PC-9 (cell line): ENCODE measurements around the gene PXN. TPM values are rescaled to one million over a fixed set of nuclear protein-coding genes. Genes with fewer than 3 reads are reported as not detected.
A peak's percentile ranks its signal among the peaks of the same experiment; 100 is the strongest.
"Not testable (repeated sequence)": the region's sequence is repeated elsewhere in the genome, so short reads cannot be mapped to it uniquely, and the experiment has no call there.

Experiments
- BruUV-seq: library from RNA; stranded (reverse); fragments of 400-500 nt; replicated peaks from 2 replicates; lab custom pipeline; 2021; lab: Mats Ljungman, UMichigan
- CTCF ChIA-PET: fragments of 300-600 bp; sonication (Branson Sonifier 250); formaldehyde crosslinking; loops from one replicate; lab custom pipeline; 2022; ENCODE audit warnings: antibody characterized with exemption; lab: Charles Lee
- POLR2A ChIA-PET: fragments of 300-600 bp; sonication (Branson Sonifier 250); formaldehyde crosslinking; loops from one replicate; lab custom pipeline; 2022; ENCODE audit warnings: antibody characterized with exemption; ENCODE audit not compliant: unreplicated experiment; lab: Charles Lee
- DNase-seq, 2 experiments: peaks; one replicate each; pipeline versions ENCODE4 v3.0.0 to v3.0.0-alpha.2; 2015 to 2022; ENCODE audit warnings: mixed read lengths in 1 of 2
- H2AFZ ChIP-seq: fragments of 200-600 bp; sonication (generic); 2 replicates; pipeline ENCODE4 v1.8.1; 2017; ENCODE audit warnings: antibody characterized with exemption
- H3F3A ChIP-seq: fragments of 200-600 bp; sonication (generic); 2 replicates; pipeline ENCODE4 v1.8.1; 2017; ENCODE audit warnings: antibody characterized with exemption, mild to moderate bottlenecking, low read depth; ENCODE audit not compliant: insufficient read depth
- H3K27ac ChIP-seq: fragments of 200-600 bp; sonication (generic); 2 replicates; pipeline ENCODE4 v1.6.1; 2016; ENCODE audit warnings: mixed run types
- H3K27me3 ChIP-seq: fragments of 200-600 bp; sonication (generic); 2 replicates; pipeline ENCODE4 v1.6.1; 2016; ENCODE audit warnings: low read depth, mixed run types; ENCODE audit not compliant: insufficient read depth
- H3K36me3 ChIP-seq: fragments of 200-600 bp; sonication (generic); 2 replicates; pipeline ENCODE4 v1.6.1; 2016; ENCODE audit warnings: low read depth, mixed run types
- H3K4me1 ChIP-seq: fragments of 200-600 bp; sonication (generic); replicated peaks from 2 replicates; pipeline ENCODE4 v1.6.1; 2016; ENCODE audit warnings: mixed run types; ENCODE audit not compliant: insufficient read depth
- H3K4me2 ChIP-seq: fragments of 200-600 bp; sonication (generic); 2 replicates; pipeline ENCODE4 v1.6.1; 2017; ENCODE audit warnings: mixed run types
- H3K4me3 ChIP-seq: fragments of 200-600 bp; sonication (generic); 2 replicates; pipeline ENCODE4 v1.6.1; 2016; ENCODE audit warnings: mixed run types
- H3K79me2 ChIP-seq: fragments of 200-600 bp; sonication (generic); 2 replicates; pipeline ENCODE4 v1.6.1; 2017; ENCODE audit warnings: low read depth, mixed run types
- H3K9me2 ChIP-seq: fragments of 200-600 bp; sonication (generic); 2 replicates; pipeline ENCODE4 v1.8.1; 2017; ENCODE audit warnings: mild to moderate bottlenecking; ENCODE audit not compliant: insufficient read depth
- H3K9me3 ChIP-seq: fragments of 200-600 bp; sonication (generic); 2 replicates; pipeline ENCODE4 v1.8.1; 2016; ENCODE audit warnings: low read depth; ENCODE audit not compliant: insufficient read depth
- H4K20me1 ChIP-seq: fragments of 200-600 bp; sonication (generic); 2 replicates; pipeline ENCODE4 v1.8.1; 2017; ENCODE audit not compliant: insufficient read depth
- CTCF ChIP-seq: fragments of 200-600 bp; sonication (generic); conservative IDR thresholded peaks from 2 replicates; pipeline ENCODE4 v1.6.1; 2017; ENCODE audit warnings: mixed run types, antibody characterized with exemption, mild to moderate bottlenecking, moderate library complexity
- EZH2 ChIP-seq: fragments of 200-600 bp; sonication (generic); IDR thresholded peaks from 2 replicates; pipeline ENCODE4 v1.8.0; 2017; ENCODE audit warnings: antibody characterized with exemption, low read depth
- intact Hi-C: fragments of 100-400 bp; cut with micrococcal nuclease; formaldehyde crosslinking; loops from one replicate; pipeline ENCODE4 v1.10.0; 2022; ENCODE audit not compliant: unreplicated experiment
- total RNA-seq: library from RNA; stranded (reverse); gene quantifications from 2 replicates; pipeline ENCODE4 v1.2.3, GENCODE V29; 2021

Gene PXN
- total RNA-seq, 1 experiment from 2014 or later: 218 TPM

GRCh38 chr12:120199595-120200306 lies 65.8 kb downstream of the PXN start:
- Histone ChIP-seq H3F3A (peaks cover 63% of the 10 kb centered on the region), H3K27me3 (no peaks in the 10 kb centered on the region), H3K4me2 (peak overlapping the region; percentile 100), H3K36me3 (peaks cover 28% of the 10 kb centered on the region), H3K79me2 (peaks cover 43% of the 10 kb centered on the region), H3K9me2 (no peaks in the 10 kb centered on the region), H3K9me3 (no peaks in the 10 kb centered on the region), H3K27ac (peak overlapping the region; percentile 93), H3K4me3 (peak overlapping the region; percentile 64), H4K20me1 (peaks cover 41% of the 10 kb centered on the region), H3K4me1 (peaks cover 46% of the 10 kb centered on the region), H2AFZ (no peak overlapping the region)
- POLR2A ChIA-PET: interaction anchor here (0.6 to 0.7 kb wide), 2 partner anchors 49 to 109 kb away, joined by 3 to 14 read pairs; no protein-coding TSS in a partner anchor
- DNase-seq: peak; percentile 23 to 63
- TF ChIP-seq EZH2: no peak
- BruUV-seq: no TSS peak
- CTCF ChIA-PET: interaction anchor here (0.5 kb wide), 1 partner anchor 18 kb away, joined by 6 read pairs; no protein-coding TSS in a partner anchor
- intact Hi-C loops: loop anchor here (2.0 kb wide), 1 partner anchor 29 kb away; no protein-coding TSS in a partner anchor

DNA sequence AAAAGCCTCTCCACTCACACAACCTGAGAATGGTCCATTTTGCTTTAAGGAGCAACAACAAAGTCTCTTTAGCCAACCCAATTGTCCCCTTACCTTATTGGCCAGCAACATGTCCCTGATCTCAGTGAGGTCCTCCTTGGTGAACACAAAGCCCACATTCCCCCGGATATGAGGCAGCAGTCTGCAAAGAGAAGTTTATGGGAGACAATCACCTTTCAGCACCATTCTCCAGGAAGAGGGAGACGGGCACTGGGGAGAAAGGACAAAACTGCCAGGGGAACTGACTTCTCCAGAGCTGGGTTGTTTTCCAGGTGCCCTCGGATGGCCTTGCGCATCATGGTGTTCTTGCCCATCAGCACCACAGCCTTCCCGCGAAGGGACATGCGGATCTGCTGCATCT lies 66.5 kb downstream of the PXN start:
- Histone ChIP-seq H3K79me2 (peaks cover 48% of the 10 kb centered on the region), H3K36me3 (peaks cover 28% of the 10 kb centered on the region), H3K27me3 (no peaks in the 10 kb centered on the region), H3F3A (peaks cover 63% of the 10 kb centered on the region), H3K4me1 (peaks cover 46% of the 10 kb centered on the region), H3K27ac (peak overlapping the region; percentile 93), H3K9me3 (no peaks in the 10 kb centered on the region), H3K9me2 (no peaks in the 10 kb centered on the region), H2AFZ (no peak overlapping the region), H3K4me2 (peak overlapping the region; percentile 100), H4K20me1 (peaks cover 41% of the 10 kb centered on the region), H3K4me3 (peak overlapping the region; percentile 64)
- DNase-seq: no peak
- CTCF ChIA-PET: no interaction called here
- TF ChIP-seq CTCF: no peak
- POLR2A ChIA-PET: no interaction called here
- no TSS peak for BruUV-seq
- intact Hi-C loops: no loop called here

- Histone ChIP-seq H2AFZ (no peak overlapping the region), H3K27ac (peak overlapping the region; percentile 93), H4K20me1 (peaks cover 41% of the 10 kb centered on the region), H3F3A (peaks cover 63% of the 10 kb centered on the region), H3K36me3 (peaks cover 28% of the 10 kb centered on the region), H3K9me2 (no peaks in the 10 kb centered on the region), H3K4me3 (peak overlapping the region; percentile 64; the same call in 1 of the 2 replicates), H3K27me3 (no peaks in the 10 kb centered on the region), H3K4me1 (peaks cover 46% of the 10 kb centered on the region), H3K9me3 (no peaks in the 10 kb centered on the region), H3K79me2 (peaks cover 63% of the 10 kb centered on the region), H3K4me2 (peak overlapping the region; percentile 100)
- intact Hi-C loops: no loop called here
- no peak for DNase-seq
- CTCF ChIA-PET: no interaction called here
- POLR2A ChIA-PET: interaction anchor here (0.6 to 0.9 kb wide), 2 partner anchors 34 to 96 kb away, joined by 5 to 8 read pairs; partner anchors contain the start of gene RNU4-1
- no peak for TF ChIP-seq EZH2
- no TSS peak for BruUV-seq
Measured at GRCh38 chr12:120197542-120197887, 68.0 kb downstream of the PXN start.

- BruUV-seq, CTCF ChIA-PET, H3K9me3 ChIP-seq, intact Hi-C loops, H3K9me2 ChIP-seq, H3K27me3 ChIP-seq, H2AFZ ChIP-seq, DNase-seq: not testable (repeated sequence)
- Histone ChIP-seq H4K20me1 (peaks cover 42% of the 10 kb centered on the region), H3K4me2 (peak overlapping the region; percentile 100), H3K4me3 (peak overlapping the region; percentile 64), H3K36me3 (peaks cover 28% of the 10 kb centered on the region), H3F3A (peaks cover 63% of the 10 kb centered on the region), H3K4me1 (peaks cover 46% of the 10 kb centered on the region), H3K27ac (peak overlapping the region; percentile 93), H3K79me2 (peaks cover 68% of the 10 kb centered on the region)
- POLR2A ChIA-PET: interaction anchor here (0.6 to 0.9 kb wide), 2 partner anchors 34 to 35 kb away, joined by 3 to 8 read pairs; no protein-coding TSS in a partner anchor
Measured at GRCh38 chr12:120196817-120197541, 68.6 kb downstream of the PXN start.
